ENCODE results near the gene CLDN6.
A peak's percentile ranks its signal among the peaks of the same experiment; 100 is the strongest.
"Not testable (repeated sequence)": the region's sequence is repeated elsewhere in the genome, so short reads cannot be mapped to it uniquely, and the experiment has no call there.

Gene CLDN6, protein sequence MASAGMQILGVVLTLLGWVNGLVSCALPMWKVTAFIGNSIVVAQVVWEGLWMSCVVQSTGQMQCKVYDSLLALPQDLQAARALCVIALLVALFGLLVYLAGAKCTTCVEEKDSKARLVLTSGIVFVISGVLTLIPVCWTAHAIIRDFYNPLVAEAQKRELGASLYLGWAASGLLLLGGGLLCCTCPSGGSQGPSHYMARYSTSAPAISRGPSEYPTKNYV

DNA sequence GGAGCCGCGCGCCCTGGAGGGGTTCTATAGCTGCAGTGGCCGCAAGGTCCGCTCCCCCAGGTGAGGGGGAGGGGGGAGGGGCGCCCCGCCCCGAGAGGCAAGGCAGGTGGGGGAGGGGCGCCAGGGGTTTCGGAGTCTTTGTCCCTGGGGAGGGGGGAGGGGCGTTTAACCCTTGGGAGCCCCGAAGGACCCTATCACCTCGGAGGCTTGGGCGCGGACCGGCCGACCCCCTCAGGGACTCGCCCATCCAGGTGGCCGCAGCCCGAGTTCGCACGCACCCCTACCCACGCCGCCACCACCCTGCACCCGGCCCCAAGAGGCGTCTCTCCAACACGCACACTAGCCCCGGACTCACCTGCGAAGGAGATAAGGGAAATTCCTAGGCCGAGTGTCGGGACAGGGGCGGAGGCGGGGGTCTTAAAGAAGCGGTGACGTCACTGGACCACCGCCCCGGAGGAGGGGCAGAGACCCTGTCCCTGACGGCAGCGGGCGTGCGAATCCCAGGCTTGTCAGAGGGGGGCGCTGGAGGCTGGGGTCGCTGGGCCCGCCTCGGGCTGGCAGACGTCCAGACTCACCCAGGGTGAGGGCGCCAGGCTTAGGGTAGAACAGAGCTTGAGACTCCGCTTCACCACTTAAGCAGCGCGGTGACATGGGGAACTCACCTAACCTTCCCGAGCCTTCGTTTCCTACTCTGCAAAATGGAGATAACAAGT, at the start of gene CLDN6:
Gene CLDN6 (minus strand): TSS at position 390 of the 713 bp plus-strand sequence. CDS start 2,162 bp downstream, outside the sequence.
- DNase-seq = no peak

DNA sequence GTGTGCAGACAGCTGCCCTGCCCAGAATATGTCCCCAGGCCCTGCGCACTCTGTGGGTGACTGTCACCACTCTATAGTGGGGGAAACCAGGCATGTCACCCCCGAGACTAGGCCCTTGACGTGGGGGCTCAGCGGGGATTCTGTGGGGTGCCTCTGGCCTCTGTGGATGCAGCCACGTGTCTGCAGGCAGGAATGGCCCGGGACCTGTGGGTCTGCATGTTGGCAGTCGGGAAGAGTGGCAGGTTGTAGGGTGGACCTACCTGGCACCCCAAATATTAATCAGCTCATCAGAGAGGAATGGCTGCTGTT, 48.4 kb upstream of the CLDN6 start:
- no peak for DNase-seq

DNA sequence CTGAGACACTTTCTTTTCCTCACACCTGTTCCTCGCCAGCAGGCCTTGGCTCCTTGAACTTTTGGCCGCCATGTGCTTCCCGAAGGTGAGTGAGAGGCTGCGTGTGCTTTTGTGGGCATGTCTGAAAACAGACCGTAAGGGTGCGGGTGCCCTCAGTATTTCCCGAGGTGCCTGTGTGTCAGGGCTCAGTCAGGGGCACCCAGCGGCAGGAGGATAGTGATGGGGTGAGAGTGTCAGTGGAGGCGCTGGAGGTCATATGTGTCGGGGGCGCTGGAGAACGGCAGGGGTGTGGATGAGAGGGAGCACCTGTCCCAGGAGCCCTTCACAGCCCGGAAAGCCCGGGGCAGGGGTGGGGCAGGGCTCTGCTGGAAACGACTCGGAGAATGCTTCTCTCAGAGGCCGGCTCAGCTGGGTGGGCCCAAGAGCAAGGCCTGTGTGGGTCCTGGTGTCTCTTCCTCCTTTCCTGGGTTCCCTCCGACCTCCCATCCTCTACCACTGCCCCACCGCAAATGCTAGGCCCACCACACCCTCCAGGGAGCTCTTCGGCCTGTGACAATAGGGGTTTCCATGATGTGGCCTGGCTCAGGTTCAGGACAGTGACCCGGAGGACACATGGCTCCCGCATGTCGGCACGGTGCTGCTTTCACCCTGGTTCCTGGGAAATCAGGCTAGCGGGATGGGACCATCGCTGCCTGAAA, 47.9 kb upstream of the CLDN6 start:
- DNase-seq = no peak

DNA sequence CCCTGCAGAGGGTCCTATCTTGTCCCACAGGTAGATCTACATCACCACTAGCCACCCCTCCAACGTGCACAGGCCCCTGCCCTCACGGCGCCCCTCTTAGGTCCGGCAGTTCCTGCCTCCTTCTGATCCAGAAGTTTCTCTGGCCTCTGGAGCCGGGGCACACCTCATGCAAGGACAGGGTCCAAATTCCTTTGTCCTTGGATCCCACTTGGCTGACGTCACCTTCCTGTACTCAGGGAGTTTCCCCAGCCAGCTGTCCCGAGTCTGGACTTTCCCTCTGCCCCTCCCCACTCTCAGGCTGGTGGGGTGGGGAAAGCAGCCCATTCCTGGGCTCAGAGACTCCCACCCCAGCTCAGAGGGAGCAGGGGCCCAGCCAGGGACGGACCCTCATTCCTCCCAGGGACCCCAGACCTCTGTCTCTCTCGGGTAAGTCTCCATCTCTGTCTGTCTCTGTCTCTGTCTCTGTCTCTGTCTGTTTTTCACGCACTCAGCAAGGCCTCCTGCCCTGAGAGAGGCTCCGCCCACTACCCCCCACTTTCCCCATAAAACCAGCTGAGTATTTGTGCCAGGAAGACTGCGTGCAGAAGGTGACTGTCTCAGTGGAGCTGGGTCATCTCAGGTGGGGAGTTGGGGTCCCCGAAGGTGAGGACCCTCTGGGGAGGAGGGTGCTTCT, 47.2 kb upstream of the CLDN6 start, which contains the start of gene IL32:
Gene IL32 (plus strand): TSS at position 572 of the 673 bp plus-strand sequence. CDS start 172 bp downstream, outside the sequence.
- no peak for DNase-seq

DNA sequence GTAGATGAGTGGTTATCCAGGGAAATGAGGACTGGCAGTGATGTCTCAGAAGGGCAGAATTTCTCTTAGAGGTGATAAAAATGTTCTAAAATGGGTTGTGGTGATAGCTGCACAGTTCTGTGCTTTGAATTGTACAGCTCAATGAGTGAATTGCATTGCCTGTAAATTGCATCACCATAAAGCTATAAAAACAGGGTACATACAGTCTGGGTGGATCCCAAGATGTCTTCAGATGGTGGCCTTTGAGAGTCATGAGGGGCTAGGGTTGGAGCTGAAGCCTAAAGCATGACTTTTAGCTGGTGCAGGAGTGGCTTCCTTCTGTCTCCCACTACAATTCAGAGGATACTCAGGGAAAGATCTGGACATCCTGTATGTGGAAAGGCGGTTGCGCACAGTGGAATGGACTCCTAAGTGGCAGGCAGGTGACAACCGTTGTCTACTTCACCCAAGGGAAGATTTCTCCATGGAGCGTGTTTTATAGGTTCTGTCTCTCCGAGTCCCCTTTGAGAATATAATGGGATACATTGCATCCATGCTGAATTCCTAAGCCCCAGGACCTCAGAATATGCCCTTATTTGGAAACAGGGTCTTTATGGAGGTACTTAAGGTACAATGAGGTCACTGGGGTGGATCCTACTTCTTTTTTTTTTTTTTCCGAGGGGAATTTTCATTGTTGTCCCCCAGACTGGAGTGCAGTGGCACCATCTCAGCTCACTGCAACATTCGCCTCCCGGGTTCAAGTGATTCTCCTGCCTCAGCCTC, 45.8 kb upstream of the CLDN6 start:
- DNase-seq = no peak

DNA sequence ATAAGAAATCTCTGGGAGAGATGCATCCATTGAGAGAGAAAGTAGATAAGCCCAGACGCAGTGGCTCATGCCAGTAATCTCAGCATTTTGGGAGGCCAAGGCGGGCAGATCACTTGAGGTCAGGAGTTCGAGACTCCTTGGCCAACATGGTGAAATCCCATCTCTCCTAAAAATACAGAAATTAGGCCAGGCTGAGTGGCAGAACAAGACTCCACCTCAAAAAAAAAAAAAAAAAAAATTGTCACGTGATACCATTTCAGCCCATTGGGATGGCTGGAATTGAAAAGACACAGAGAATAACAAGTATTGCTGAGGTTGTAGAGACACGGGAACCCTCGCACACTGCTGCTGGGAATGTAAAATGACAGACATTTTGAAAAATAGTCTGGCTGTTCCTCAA, 44.6 kb upstream of the CLDN6 start:
- DNase-seq = no peak

DNA sequence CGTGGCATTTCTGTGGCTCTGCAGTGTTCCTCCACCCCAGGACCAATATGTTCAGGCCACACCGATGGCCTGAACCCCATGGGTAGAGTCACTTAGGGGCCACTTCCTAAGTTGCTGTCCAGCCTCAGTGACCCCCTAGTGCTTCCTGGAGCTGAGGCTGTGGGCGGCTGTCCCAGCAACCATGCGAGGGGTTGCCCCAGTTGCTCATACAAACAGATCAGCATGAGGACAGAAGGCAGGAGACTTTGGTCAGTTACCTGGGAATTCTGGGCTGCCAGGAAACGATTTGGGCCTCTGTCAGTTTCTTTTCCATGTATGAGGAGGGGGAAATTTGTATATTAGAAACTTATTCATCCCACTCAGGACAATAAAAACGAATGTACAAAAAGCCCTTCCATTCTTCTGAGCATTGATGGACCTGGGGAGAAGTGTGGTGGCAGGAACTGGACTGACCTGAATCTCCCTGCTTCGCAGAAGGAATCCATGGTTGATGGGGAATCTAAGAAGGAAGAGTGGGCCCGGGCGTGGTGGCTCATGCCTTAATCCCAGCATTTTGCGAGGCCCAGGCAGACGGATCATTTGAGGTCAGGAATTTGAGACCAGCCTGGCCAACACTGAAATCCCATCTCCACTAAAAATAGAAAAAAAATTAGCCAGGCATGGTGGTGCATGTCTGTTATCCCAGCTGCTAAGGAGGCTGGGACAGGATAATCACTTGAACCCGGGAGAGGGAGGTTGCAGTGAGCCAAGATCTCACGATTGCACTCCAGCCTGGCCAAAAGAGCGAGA, 42.5 kb upstream of the CLDN6 start:
- DNase-seq = no peak

DNA sequence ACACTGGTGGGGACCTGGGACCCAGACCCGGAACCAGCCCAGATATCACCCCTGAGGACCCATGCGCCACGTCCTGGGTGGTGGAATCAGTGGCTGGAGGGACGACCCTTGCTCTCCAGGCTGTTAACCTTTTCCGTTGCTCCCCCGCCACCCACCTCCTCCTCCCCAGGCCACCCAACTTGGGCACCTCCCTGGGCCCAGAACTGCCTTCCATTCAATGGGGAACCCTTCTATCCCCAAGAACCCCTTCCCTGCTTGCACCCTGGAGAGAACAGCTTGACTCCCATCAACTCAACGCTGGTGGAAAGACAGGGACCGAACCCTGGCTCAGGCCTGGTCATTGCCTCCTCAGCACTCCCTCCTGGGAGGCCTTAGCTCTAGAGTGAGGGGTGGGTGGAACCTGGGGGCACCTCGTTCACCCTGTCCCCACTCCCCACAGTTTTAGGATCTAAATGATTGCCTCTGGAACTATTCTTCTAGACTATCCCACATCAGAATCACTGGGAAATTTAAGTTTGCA, 41.8 kb upstream of the CLDN6 start:
- DNase-seq = no peak

DNA sequence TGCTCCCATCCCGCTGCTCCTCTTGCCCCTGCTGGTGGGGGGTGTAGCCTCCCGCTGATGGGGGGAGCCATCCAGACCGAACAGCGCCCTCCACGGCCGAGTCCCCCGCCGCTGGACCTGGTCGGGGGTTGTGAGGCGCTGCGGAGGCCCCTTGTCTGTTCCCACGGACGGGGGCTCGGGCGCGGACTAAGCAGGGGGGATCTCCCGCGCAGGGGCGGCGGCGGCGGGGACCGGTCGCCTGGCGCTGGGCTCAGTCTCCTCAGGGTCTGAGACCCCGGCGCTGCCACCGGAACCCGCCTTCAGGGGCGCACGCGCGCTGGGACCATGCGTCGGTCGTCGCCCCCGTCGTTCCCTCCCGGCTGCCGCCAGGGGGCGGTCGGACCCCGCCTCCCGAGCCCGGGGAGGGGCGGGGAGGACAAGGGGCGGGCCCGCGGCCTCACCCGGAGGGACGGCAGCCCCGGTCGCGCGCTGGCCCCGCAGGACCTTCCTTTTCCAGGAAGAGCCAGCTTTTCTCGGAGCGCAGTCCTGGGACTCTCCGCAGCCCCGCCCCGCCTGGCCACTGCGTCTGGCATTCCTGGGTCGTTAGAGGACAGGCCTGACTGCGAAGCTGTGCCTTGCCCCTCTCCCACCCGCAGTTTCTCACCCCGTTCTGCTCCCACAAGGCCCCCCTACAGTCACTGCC, 41.2 kb upstream of the CLDN6 start:
- DNase-seq = peak; percentile 32

DNA sequence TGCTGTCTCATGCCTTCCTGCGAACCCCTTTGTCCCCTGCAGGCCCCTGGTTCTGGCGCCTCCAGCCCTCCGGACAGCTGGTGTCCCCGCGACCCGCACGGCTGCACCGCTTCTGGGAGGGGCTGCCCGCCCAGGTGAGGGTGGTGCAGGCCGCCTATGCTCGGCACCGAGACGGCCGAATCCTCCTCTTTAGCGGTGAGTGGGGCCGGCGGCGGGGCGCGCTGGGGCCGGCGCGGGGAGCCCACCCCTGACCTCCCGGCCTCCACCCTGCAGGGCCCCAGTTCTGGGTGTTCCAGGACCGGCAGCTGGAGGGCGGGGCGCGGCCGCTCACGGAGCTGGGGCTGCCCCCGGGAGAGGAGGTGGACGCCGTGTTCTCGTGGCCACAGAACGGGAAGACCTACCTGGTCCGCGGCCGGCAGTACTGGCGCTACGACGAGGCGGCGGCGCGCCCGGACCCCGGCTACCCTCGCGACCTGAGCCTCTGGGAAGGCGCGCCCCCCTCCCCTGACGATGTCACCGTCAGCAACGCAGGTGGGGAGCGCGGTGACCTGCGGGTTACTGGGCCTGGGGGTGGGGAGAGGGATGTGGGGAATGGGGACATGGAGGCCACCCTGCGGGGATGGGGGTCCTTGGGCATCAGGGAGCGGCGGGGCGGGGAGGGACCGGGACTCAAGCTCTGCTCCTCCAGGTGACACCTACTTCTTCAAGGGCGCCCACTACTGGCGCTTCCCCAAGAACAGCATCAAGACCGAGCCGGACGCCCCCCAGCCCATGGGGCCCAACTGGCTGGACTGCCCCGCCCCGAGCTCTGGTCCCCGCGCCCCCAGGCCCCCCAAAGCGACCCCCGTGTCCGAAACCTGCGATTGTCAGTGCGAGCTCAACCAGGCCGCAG, 40.4 kb upstream of the CLDN6 start:
- DNase-seq = no peak

DNA sequence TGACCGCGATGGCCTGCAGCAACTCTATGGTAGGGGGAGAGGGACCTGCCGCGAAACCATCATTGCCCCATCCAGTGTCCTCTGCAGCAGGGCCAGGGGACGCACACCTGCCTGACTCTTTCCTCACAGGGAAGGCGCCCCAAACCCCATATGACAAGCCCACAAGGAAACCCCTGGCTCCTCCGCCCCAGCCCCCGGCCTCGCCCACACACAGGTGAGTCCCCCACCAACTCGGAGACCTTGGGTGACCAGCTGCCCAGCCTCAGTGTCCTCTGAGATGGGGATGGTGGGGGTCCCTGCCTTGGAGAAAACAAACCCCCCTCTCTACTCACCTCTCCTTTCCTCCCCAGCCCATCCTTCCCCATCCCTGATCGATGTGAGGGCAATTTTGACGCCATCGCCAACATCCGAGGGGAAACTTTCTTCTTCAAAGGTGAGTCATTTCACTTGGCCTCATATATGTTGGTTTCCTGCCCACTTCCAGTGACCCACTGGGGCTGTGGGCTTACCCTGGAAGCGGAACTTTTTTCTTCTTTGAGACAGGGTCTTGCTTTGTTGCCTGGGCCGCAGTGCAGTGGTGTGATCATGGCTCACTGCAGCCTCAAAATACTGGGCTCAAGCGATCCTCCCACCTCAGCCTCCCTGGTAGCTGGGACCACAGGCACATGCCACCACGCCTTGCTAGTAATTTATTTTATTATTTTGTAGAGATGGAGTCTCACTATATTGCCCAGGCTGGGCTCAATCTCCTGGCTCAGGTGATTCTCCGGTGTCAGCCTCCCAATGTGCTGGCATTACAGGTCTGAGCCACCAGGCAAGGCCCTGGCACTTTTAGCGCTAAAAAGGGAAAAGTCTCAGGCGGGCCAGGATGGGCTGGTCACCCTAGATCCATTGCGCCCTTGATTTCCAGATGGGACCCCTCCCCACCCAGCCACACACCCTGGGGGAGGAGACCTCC, 39.5 kb upstream of the CLDN6 start:
- DNase-seq = no peak

DNA sequence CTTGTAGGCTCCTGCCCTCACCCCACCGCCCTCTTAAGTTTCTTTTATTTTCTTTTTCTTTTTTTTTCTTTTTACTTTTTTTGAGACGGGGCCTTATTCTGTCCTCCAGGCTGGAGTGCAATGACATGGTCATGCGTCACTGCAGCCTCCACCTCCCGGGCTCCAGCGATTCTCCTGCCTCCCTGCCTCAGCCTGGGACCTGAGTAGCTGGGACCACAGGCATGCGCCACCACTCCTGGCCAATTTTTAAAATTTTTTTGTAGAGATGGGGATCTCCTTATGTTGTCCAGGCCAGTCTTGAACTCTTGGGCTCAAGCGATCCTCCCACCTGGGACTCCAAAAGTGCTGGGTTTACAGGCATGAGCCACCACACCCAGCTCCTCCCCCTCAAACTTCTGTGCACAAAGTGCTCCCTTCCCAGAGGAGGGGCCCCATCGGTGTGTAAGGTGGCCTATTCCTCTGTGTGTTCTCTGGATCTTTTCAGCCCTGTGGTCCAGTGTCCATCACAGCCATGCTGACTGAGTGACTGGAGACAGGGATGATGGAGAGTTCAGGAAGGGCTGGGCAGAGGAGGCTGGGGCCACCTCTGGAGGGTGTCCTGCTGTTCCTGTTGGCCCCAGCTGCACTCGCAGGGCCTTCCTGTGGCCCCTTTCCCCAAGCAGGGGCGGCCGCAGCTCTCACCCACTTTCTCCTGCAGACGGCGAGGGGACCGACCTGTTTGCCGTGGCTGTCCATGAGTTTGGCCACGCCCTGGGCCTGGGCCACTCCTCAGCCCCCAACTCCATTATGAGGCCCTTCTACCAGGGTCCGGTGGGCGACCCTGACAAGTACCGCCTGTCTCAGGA, 38.6 kb upstream of the CLDN6 start:
- DNase-seq = no peak

DNA sequence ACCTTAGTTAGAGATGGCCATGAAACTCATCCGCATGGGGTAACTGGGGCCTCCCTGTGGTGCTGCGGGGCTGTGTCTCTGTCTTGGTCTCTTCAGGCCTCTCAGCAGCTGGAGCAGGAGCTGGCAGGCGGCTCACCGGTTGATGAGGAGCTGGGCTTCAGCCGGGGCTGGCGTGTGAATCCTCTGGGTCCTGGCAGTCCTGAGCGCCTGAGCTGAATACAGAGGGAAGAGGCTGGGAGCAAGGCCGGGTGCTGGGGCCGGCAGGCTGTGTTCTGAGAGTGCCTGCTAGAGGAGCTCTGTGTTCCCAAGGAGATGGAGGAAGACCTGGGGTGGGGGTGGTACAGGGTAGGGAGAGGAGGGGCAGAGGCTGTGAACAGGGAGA, 37.7 kb upstream of the CLDN6 start:
- not testable (repeated sequence) for DNase-seq

DNA sequence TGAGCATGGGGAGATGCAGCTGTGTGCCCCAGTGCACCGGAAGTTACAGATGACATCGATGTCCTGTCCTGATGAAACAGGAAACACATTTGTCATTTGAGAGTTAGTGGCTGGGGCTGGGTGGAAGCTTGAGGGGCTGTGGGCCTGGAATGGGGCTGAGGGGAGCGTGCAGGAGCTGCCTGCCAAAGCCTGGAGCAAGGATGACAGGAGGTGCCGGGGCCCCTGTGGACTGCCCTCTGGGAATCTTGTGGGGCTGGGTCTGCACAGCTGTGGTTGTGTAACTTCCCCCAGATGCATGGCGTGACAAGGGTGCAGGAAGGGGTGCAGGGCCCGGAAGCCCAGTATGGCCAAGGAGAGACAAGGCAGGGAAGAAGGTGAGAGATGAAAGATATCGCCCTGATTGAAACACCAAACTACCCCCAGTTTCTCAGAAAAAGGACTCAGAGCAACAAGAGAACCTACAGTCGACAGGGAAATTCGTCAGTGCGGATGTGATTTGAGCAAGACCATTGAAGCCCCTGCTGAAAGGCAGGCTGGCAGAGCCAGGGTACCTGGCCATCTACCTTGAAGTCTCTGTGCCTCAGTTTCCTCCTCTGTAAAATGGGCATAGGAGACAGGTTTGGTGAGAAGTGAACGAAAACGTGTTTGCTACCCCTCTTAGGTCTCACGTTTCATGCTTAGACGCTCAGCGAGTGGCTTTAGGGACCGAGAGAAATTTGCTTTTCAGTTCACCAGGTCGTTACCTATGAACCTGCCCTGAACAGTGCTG, 37.2 kb upstream of the CLDN6 start:
- DNase-seq = no peak

DNA sequence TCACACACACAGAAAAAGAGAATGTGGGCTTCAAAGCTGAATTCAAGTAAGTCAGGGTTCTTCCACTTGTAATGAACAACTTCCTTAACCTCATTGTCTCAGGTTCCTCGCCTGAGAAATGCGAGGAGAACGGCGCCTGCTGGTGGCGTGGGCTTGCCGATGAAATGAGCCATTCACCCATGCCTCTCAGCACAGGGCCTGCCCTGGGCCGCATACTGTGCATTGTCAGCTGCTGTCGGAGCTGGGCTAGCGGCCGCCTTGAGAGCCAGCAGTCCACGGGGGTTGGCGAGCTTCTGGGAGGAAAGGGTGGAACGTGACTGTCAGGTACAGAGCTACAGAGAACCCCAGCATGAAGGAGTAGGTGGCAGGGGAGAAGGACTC, 35.3 kb upstream of the CLDN6 start:
- DNase-seq = not testable (repeated sequence)

DNA sequence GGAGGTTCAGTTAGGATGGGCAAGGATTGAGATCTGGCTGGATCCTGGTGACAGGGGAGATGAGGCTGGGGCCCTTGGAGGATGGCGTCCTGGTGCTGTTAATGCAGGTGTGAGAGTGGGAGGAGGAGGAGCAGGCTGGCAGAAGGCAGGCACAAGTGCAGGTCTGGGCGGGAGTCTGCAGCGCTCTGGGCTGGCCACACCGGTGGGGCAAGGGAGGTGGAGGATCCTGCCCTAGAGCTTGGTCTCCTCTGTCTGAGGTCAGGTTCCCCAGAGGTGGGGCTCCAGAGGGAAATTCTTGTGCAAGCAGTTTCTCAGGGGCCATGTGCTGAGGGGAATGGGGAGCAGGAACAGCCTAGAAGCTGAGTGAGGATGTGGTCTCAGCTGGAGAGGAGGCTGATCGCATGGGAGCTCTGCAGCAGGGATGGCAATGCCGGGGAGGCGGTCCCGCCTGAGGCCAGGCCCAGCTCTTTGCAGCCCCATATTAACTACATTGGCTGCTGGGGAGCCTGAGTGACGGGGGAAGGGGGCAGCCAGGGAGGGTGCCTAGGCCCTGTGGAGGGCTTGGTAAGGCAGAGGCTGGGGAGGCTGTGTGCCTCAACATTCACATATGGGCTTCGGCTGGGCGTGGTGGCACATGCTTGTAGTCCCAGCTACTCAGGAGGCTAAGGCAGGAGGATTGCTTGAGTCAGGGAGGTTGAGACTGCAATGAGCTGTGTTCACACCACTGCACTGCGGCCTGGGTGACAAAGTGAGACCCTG, 34.8 kb upstream of the CLDN6 start:
- not testable (repeated sequence) for DNase-seq

Measured in NCI-H1436 treated with DMSO at 0.1 percent for 48 hours (cell line).